ENCODE results near the gene PKD1. TPM values are rescaled to one million over a fixed set of nuclear protein-coding genes. Genes with fewer than 3 reads are reported as not detected.

Gene PKD1
- total RNA-seq, 2 donors from 2014 or later: 218 to 276 TPM

DNA sequence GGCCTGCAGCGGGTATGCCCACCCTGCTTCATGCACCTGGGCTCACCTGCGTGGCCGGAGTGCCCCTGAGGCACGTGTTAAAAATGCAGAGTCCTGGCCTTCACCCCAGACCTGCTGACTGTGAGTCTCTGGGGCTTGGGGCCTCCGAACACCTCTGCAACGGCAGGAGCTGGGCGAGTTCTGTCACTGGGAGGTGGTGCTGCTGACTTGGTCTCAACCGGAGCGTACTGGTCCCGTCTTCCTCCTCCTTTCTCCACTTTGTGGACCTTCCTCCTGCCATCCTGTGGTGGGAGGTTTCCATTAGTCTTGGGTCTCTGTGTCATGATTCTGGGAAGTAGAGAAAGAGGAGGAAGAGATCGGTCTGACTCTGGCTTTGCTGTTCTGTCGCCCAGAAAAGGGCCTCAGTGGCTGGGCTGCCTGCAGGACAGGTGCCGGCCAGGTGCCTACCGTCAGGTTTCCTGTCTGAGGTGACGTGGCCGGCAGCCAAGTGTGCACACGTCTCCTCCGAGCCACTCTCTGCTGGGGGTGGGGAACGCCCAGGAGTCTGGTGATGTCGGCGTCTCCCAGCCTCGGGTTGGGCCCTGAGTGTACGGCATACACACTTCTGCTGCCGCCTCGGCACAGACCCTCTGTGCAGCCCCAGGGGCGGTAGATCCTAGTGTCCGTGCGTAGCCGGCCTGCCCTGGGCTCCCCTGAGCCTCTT lies 81.0 kb downstream of the PKD1 start:
- TF ChIP-seq, protein P1, sequence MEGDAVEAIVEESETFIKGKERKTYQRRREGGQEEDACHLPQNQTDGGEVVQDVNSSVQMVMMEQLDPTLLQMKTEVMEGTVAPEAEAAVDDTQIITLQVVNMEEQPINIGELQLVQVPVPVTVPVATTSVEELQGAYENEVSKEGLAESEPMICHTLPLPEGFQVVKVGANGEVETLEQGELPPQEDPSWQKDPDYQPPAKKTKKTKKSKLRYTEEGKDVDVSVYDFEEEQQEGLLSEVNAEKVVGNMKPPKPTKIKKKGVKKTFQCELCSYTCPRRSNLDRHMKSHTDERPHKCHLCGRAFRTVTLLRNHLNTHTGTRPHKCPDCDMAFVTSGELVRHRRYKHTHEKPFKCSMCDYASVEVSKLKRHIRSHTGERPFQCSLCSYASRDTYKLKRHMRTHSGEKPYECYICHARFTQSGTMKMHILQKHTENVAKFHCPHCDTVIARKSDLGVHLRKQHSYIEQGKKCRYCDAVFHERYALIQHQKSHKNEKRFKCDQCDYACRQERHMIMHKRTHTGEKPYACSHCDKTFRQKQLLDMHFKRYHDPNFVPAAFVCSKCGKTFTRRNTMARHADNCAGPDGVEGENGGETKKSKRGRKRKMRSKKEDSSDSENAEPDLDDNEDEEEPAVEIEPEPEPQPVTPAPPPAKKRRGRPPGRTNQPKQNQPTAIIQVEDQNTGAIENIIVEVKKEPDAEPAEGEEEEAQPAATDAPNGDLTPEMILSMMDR (IDR thresholded peaks at IDR 0.05): no peak
- Histone ChIP-seq H3K36me3 (peaks cover 33% of the 10 kb centered on the region), H3K27me3 (no peaks in the 10 kb centered on the region), H3K27ac (no peak overlapping the region), H3K4me1 (no peaks in the 10 kb centered on the region), H3K9me3 (no peaks in the 10 kb centered on the region), H3K4me3 (no peak overlapping the region)
- no peak for DNase-seq (ENCODE audit: low spot score)

GRCh38 chr16:2053897-2054296 lies 81.8 kb downstream of the PKD1 start:
- no peak for DNase-seq (ENCODE audit: low spot score)
- TF ChIP-seq, protein P1 (IDR thresholded peaks at IDR 0.05): no peak
- H3K27me3 ChIP-seq: no peaks in the 10 kb centered on the region
- peaks cover 33% of the 10 kb centered on the region for H3K36me3 ChIP-seq
- no peak overlapping the region for H3K4me3 ChIP-seq
- H3K9me3 ChIP-seq: no peaks in the 10 kb centered on the region
- H3K4me1 ChIP-seq: peaks cover 0 to 7% of the 10 kb centered on the region in 2 donors
- no peak overlapping the region for H3K27ac ChIP-seq

DNA sequence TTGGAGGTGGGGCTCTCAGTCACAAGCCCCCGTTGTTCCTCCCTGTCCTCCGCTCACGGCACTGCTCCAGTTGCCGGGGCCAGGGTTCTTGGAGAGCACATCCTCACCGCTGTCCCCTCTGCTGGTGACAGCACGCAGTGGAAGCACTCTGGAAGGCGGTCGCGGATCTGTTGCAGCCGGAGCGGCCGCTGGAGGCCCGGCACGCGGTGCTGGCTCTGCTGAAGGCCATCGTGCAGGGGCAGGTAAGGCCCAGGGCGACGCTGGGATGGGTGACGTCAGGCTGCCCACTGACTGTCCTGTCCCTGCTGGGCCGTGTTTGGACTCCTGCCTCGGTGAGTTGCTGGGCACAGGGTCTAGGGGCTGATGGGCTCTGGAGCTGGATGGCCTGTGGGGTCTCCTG lies 82.5 kb downstream of the PKD1 start:
- no peaks in the 10 kb centered on the region for H3K9me3 ChIP-seq
- no peaks in the 10 kb centered on the region for H3K27me3 ChIP-seq
- H3K27ac ChIP-seq: no peak overlapping the region
- H3K4me1 ChIP-seq: peaks cover 0 to 14% of the 10 kb centered on the region in 2 donors
- TF ChIP-seq, protein P1 (IDR thresholded peaks at IDR 0.05): no peak
- H3K36me3 ChIP-seq: peaks cover 28% of the 10 kb centered on the region
- no peak overlapping the region for H3K4me3 ChIP-seq
- no peak for DNase-seq (ENCODE audit: low spot score)

DNA sequence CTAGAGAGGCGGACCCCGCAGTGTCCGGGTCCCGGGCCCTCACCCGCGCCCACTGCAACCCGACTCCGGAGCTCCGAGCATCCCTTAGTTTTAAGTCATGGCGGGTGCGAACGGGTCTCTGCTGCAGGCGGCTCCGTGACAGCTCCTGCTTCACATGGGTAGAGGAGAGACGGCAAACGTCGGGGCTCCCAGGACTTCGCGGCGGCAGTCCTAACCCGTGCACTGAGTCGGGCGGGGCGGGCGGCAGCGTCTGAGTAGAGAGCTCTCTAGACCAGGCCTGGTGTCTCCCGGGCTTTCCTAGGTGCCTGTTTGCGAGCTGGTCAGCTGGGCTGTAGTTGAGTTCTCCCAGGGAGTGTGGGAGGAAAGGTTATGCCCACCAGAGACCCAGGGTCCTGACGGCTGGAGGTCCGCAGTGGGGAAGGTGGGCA lies 87.6 kb downstream of the PKD1 start:
- Histone ChIP-seq H3K36me3 (peaks cover 3% of the 10 kb centered on the region), H3K4me1 (peaks cover 0 to 54% of the 10 kb centered on the region in 2 donors), H3K4me3 (peak overlapping the region; percentile 70 to 97), H3K27ac (peak overlapping the region; percentile 74 to 82), H3K27me3 (no peaks in the 10 kb centered on the region), H3K9me3 (no peaks in the 10 kb centered on the region)
- no peak for DNase-seq (ENCODE audit: low spot score)
- TF ChIP-seq, protein P1 (IDR thresholded peaks at IDR 0.05): no peak

DNA sequence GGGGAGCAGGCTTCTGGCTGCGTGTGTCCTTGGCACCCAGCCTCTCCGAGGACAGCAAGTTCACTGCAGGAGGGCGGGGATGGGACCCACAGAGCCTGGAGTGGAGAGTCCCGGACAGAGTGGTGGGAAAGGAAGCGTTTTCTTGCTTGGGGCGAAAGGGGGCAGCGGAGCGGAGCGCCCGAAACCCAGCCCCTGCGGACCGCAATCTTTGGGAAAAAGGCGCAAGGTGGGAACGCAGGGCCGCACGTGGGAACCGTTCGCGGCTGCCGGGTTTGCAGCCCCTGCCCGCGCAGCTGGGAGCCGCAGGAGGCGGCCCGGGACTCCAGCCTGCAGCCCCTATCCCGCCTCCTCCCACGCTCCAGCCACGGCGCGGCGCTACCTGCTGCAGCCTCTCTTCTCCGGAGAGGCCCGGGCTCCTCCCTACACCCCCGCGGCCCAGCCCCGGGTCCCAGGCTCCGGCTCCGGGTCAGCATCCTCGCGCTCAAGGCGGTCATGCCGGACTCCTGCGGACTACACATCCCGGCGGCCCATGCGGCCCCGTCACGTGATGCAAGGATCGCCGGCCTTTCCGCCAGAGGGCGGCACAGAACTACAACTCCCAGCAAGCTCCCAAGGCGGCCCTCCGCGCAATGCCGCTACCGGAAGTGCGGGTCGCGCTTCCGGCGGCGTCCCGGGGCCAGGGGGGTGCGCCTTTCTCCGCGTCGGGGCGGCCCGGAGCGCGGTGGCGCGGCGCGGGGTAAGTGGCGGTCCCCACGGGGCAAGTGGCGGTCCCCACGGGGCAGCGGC lies 88.2 kb downstream of the PKD1 start, which contains the start of the genes NTHL1 and TSC2:
Gene NTHL1 (minus strand): TSS at position 505 of the 786 bp plus-strand sequence. CDS start 11 bp downstream, at position 494.
Gene TSC2 (plus strand): TSS at position 656 of the 786 bp plus-strand sequence. CDS start 631 bp downstream, outside the sequence.
- TF ChIP-seq, protein P1 (IDR thresholded peaks at IDR 0.05): peak in 1 of 2 donors; percentile 52
- peaks cover 0 to 61% of the 10 kb centered on the region in 2 donors for H3K4me1 ChIP-seq
- DNase-seq (ENCODE audit: low spot score): peak; percentile 99

More for the DNA sequence above, 88.2 kb downstream of the PKD1 start, which contains the start of the genes NTHL1 and TSC2:
- H3K4me3 ChIP-seq: peak within 1 kb of the TSS; percentile 70 to 97
- H3K36me3 ChIP-seq: no peaks in the 10 kb centered on the region
- no peaks in the 10 kb centered on the region for H3K9me3 ChIP-seq
- H3K27me3 ChIP-seq: no peaks in the 10 kb centered on the region
- peak within 1 kb of the TSS; percentile 74 to 82 for H3K27ac ChIP-seq
